A549 (cell line): Measurements from ENCODE around the gene TGFBRAP1. TPM values are rescaled to one million over a fixed set of nuclear protein-coding genes. Genes with fewer than 3 reads are reported as not detected.
"Not testable (repeated sequence)": the region's sequence is repeated elsewhere in the genome, so short reads cannot be mapped to it uniquely, and the experiment has no call there.

Source experiments
- ATAC-seq, 2 experiments: fragments of 200-7000 bp in 1 of 2; fragments of >200 bp in 1 of 2; cut with Nextera tagmentation in 1 of 2; cut with Tn5 transposase in 1 of 2; 3 replicates each; pipeline versions ENCODE4 v1.8.0 to v1.9.1; 2018 to 2020; ENCODE audit warnings: mild to moderate bottlenecking in 1 of 2, moderate library complexity in 1 of 2
- CTCF ChIA-PET: fragments of 300-600 bp; sonication (Branson Sonifier 250); formaldehyde crosslinking; extraction: SDS; loops from one replicate; lab custom pipeline; 2021; ENCODE audit warnings: antibody characterized with exemption, inconsistent platforms; lab: Yijun Ruan, JAX
- POLR2A ChIA-PET: fragments of 350-600 bp; formaldehyde crosslinking; extraction: SDS; loops from one replicate; lab custom pipeline; 2021; ENCODE audit warnings: antibody characterized with exemption, inconsistent platforms; lab: Yijun Ruan, JAX
- DNase-seq, 2 experiments: peaks; one replicate each; pipeline versions ENCODE4 v3.0.0 to v3.0.0-alpha.2; 2011 to 2016; ENCODE audit warnings: low read depth in 1 of 2, low spot score in 1 of 2
- FAIRE-seq: peaks from 2 replicates; lab custom pipeline; 2011; peaks lifted over from hg19 to GRCh38; lab: Jason Lieb, UNC
- H3K27ac ChIP-seq, 2 experiments: fragments of >200 bp; sonication (Bioruptor Twin); formaldehyde crosslinking; 3 replicates each; pipeline ENCODE4 v1.5.1; 2016 to 2017
- H3K4me1 ChIP-seq: fragments of >200 bp; sonication (Bioruptor Twin); formaldehyde crosslinking; 3 replicates; pipeline ENCODE4 v1.6.1; 2016
- H3K4me2 ChIP-seq: fragments of >200 bp; sonication (Bioruptor Twin); formaldehyde crosslinking; 3 replicates; pipeline ENCODE4 v1.6.1; 2016
- H3K4me3 ChIP-seq: fragments of >200 bp; sonication (Bioruptor Twin); formaldehyde crosslinking; 3 replicates; pipeline ENCODE4 v1.5.1; 2016
- H3K9me3 ChIP-seq: fragments of >200 bp; sonication (Bioruptor Twin); formaldehyde crosslinking; 3 replicates; pipeline ENCODE4 v1.6.1; 2016
- ATOH8 ChIP-seq: fragments of 250-450 bp; sonication (Bioruptor Pico); IDR thresholded peaks from 2 replicates; pipeline ENCODE4 v1.5.0; 2020; ENCODE audit warnings: low read depth, mild to moderate bottlenecking, moderate library complexity
- BHLHE40 ChIP-seq: IDR thresholded peaks from 2 replicates; pipeline ENCODE4 v1.6.1; 2012; ENCODE audit warnings: low read depth, low read length, inconsistent platforms
- CBX8 ChIP-seq: fragments of 200-600 bp; sonication (generic); IDR thresholded peaks from 2 replicates; pipeline ENCODE4 v1.6.1; 2016
- CEBPB ChIP-seq, 2 experiments: fragments of >200 bp in 1 of 2; sonication (Bioruptor Twin) in 1 of 2; formaldehyde crosslinking in 1 of 2; IDR thresholded peaks; 2 replicates each; pipeline ENCODE4 v1.6.1; 2012 to 2016
- CHD2 ChIP-seq: fragments of 150-350 bp; IDR thresholded peaks from 2 replicates; pipeline ENCODE4 v1.6.1; 2014; ENCODE audit warnings: low read length; ENCODE audit not compliant: partially characterized antibody
- EHMT2 ChIP-seq: fragments of 200-600 bp; sonication (generic); IDR thresholded peaks from 2 replicates; pipeline ENCODE4 v1.6.1; 2016; ENCODE audit warnings: antibody characterized with exemption, low read depth, mild to moderate bottlenecking, moderate library complexity
- EP300 ChIP-seq, 2 experiments: fragments of >200 bp; sonication (Bioruptor Twin); formaldehyde crosslinking; IDR thresholded peaks; 2 replicates in 1 of 2; 3 replicates in 1 of 2; pipeline ENCODE4 v1.6.1; 2016 to 2017
- FOSB ChIP-seq: fragments of 250-450 bp; sonication (Bioruptor Pico); IDR thresholded peaks from 2 replicates; pipeline ENCODE4 v1.5.0; 2020; ENCODE audit warnings: mild to moderate bottlenecking, moderate library complexity
- FOSL2 ChIP-seq, 2 experiments: fragments of 450-650 bp in 1 of 2; fragments of >200 bp in 1 of 2; sonication (Bioruptor Twin) in 1 of 2; formaldehyde crosslinking; IDR thresholded peaks; 2 replicates each; pipeline versions ENCODE4 v1.5.0 to v1.6.1; 2016 to 2020; ENCODE audit warnings: mild to moderate bottlenecking in 1 of 2, moderate library complexity in 1 of 2
- HDAC2 ChIP-seq: fragments of 200-600 bp; sonication (generic); IDR thresholded peaks from 2 replicates; pipeline ENCODE4 v1.6.1; 2016
- HES2 ChIP-seq: fragments of >200 bp; sonication (Bioruptor Twin); formaldehyde crosslinking; IDR thresholded peaks from 2 replicates; pipeline ENCODE4 v1.6.1; 2016
- HOXA7 ChIP-seq: fragments of 250-450 bp; sonication (Bioruptor Pico); IDR thresholded peaks from 2 replicates; pipeline ENCODE4 v1.5.0; 2020; ENCODE audit warnings: mild to moderate bottlenecking, moderate library complexity
- HOXB13 ChIP-seq: fragments of 250-450 bp; sonication (Bioruptor Pico); IDR thresholded peaks from 2 replicates; pipeline ENCODE4 v1.5.0; 2020; ENCODE audit warnings: low read depth, mild to moderate bottlenecking, moderate library complexity
- JUN ChIP-seq, 2 experiments: fragments of >200 bp; sonication (Bioruptor Twin); formaldehyde crosslinking; IDR thresholded peaks; 2 replicates in 1 of 2; 3 replicates in 1 of 2; pipeline ENCODE4 v1.6.1; 2016 to 2017
- KDM5A ChIP-seq: fragments of 200-600 bp; sonication (generic); IDR thresholded peaks from 2 replicates; pipeline ENCODE4 v1.6.1; 2016; ENCODE audit warnings: antibody characterized with exemption, mild to moderate bottlenecking
- MAFK ChIP-seq: fragments of 450-650 bp; IDR thresholded peaks from 2 replicates; pipeline ENCODE4 v1.6.1; 2014; ENCODE audit not compliant: partially characterized antibody
- MAZ ChIP-seq: fragments of 150-350 bp; IDR thresholded peaks from 2 replicates; pipeline ENCODE4 v1.6.1; 2014; ENCODE audit warnings: antibody characterized with exemption, low read depth, low read length, borderline replicate concordance
- MYC ChIP-seq: IDR thresholded peaks from 2 replicates; pipeline ENCODE4 v1.6.1; 2012; ENCODE audit warnings: mild to moderate bottlenecking, inconsistent platforms, low read length, improper control_type of control experiment, borderline replicate concordance
- NR3C1 ChIP-seq: fragments of >200 bp; sonication (Bioruptor Twin); formaldehyde crosslinking; IDR thresholded peaks from 3 replicates; pipeline ENCODE4 v1.6.1; 2017
- PHF8 ChIP-seq: fragments of 200-600 bp; sonication (generic); IDR thresholded peaks from 2 replicates; pipeline ENCODE4 v1.6.1; 2016; ENCODE audit warnings: low read depth, mild to moderate bottlenecking, antibody characterized with exemption, moderate library complexity, borderline replicate concordance
- POLR2AphosphoS2 ChIP-seq: conservative IDR thresholded peaks from 2 replicates; pipeline ENCODE4 v1.6.1; 2012; ENCODE audit warnings: low read length, improper control_type of control experiment, inconsistent platforms
- RARB ChIP-seq: fragments of 250-450 bp; sonication (Bioruptor Pico); IDR thresholded peaks from 2 replicates; pipeline ENCODE4 v1.8.0; 2021; ENCODE audit warnings: mild to moderate bottlenecking, moderate library complexity
- RCOR1 ChIP-seq: fragments of 150-350 bp; IDR thresholded peaks from 2 replicates; pipeline ENCODE4 v1.6.1; 2014; ENCODE audit warnings: antibody characterized with exemption, low read length, low read depth
- SREBF2 ChIP-seq: fragments of 450-650 bp; IDR thresholded peaks from 2 replicates; pipeline ENCODE4 v1.6.1; 2014; ENCODE audit warnings: mild to moderate bottlenecking, moderate library complexity
- TP53 ChIP-seq: fragments of 250-450 bp; sonication (Bioruptor Pico); IDR thresholded peaks from 2 replicates; pipeline ENCODE4 v1.5.0; 2021; ENCODE audit warnings: mild to moderate bottlenecking, moderate library complexity
- ZC3H11A ChIP-seq: fragments of 450-650 bp; IDR thresholded peaks from 2 replicates; pipeline ENCODE4 v1.6.1; 2014; ENCODE audit warnings: antibody characterized with exemption, mild to moderate bottlenecking
- ZNF302 ChIP-seq: fragments of 250-450 bp; sonication (Bioruptor Pico); IDR thresholded peaks from 2 replicates; pipeline ENCODE4 v1.9.0; 2021; ENCODE audit warnings: inconsistent platforms, mild to moderate bottlenecking, moderate library complexity
- WGBS: methylation state at CpG from one replicate; pipeline ENCODE4 v1.1.6; 2017; ENCODE audit errors: missing lambda C conversion rate; 5-methylcytosine and 5-hydroxymethylcytosine counted together
- polyA plus RNA-seq, 4 experiments: library from polyadenylated mRNA; depleted of rRNA in 3 of 4; stranded (reverse); fragments of >200 nt; fragmentation: RNase III in 1 of 4; extraction: RNeasy Plus Mini Kit Qiagen cat#74134 plus additional on column Dnase treatment in 1 of 4; gene quantifications; 2 replicates in 3 of 4; 3 replicates in 1 of 4; pipeline ENCODE4 v1.2.3, GENCODE V29; 2011 to 2017

TGFBRAP1 gene
- polyA plus RNA-seq, 2 of the 4 experiments (the other 2 are of a cell fraction) = 9.0 to 13.7 TPM

- 40% methylated on average over 2 of the region's 2 CpGs for WGBS
- POLR2A ChIA-PET = no interaction called here
- DNase-seq = no peak
- CTCF ChIA-PET = interaction anchor here (0.7 to 1.2 kb wide), 2 partner anchors 16 to 18 kb away, joined by 3 to 4 read pairs; no protein-coding TSS in a partner anchor
- H3K4me2 ChIP-seq = no peak overlapping the region
- H3K9me3 ChIP-seq = no peaks in the 10 kb centered on the region
- no peaks in the 10 kb centered on the region for H3K4me1 ChIP-seq
- TF ChIP-seq HES2 (no peak), FOSB (CRISPR knock-in tag) (no peak)
- no peak overlapping the region for H3K27ac ChIP-seq
- H3K4me3 ChIP-seq = no peak overlapping the region
- no peak for ATAC-seq
- FAIRE-seq = no peak
Observed at GRCh38 chr2:105255979-105256378, 73.6 kb downstream of the TGFBRAP1 start.

- TF ChIP-seq ZC3H11A (no peak), SREBF2 (no peak), POLR2AphosphoS2 (no peak), CEBPB (IDR thresholded peaks at IDR 0.05) (no peak), MYC (no peak), ATOH8 (CRISPR knock-in tag) (no peak), NR3C1 (no peak), KDM5A (no peak), TP53 (no peak), MAFK (no peak), HOXA7 (no peak), PHF8 (no peak), RCOR1 (no peak), CBX8 (no peak)
- TF ChIP-seq, all 56 proteins: peak for 0
- H3K27ac ChIP-seq = no peak overlapping the region
- no peak overlapping the region for H3K4me2 ChIP-seq
- no peak for ATAC-seq
- POLR2A ChIA-PET = no interaction called here
- no peaks in the 10 kb centered on the region for H3K4me1 ChIP-seq
- WGBS = 68% methylated on average over 5 of the region's 5 CpGs
- DNase-seq = no peak
- no peak for FAIRE-seq
- CTCF ChIA-PET = interaction anchor here (0.6 kb wide), 1 partner anchor 17 kb away, joined by 4 read pairs; no protein-coding TSS in a partner anchor
- H3K4me3 ChIP-seq = no peak overlapping the region
- H3K9me3 ChIP-seq = no peaks in the 10 kb centered on the region
Observed at GRCh38 chr2:105254531-105255210, 74.9 kb downstream of the TGFBRAP1 start.

GRCh38 chr2:105252271-105252670, 77.3 kb downstream of the TGFBRAP1 start:
- H3K4me2 ChIP-seq = no peak overlapping the region
- ATAC-seq = no peak
- TF ChIP-seq MAZ (no peak), HDAC2 (no peak), JUN (IDR thresholded peaks at IDR 0.05) (no peak), CHD2 (no peak), EHMT2 (no peak), HOXB13 (no peak), EP300 (IDR thresholded peaks at IDR 0.05) (no peak), RARB (no peak), ZNF302 (CRISPR knock-in tag) (no peak), BHLHE40 (no peak), FOSL2 (IDR thresholded peaks at IDR 0.05) (no peak), FOSL2 (CRISPR knock-in tag; IDR thresholded peaks at IDR 0.05) (no peak)
- TF ChIP-seq, all 56 proteins: peak for 0
- ChIA-PET POLR2A (no interaction called here), CTCF (no interaction called here)
- Histone ChIP-seq H3K9me3 (no peaks in the 10 kb centered on the region), H3K4me3 (no peak overlapping the region), H3K27ac (no peak overlapping the region), H3K4me1 (no peaks in the 10 kb centered on the region)
- WGBS = 83% methylated on average over 2 of the region's 2 CpGs
- no peak for DNase-seq
- FAIRE-seq = no peak

GRCh38 chr2:105251016-105251648, 78.4 kb downstream of the TGFBRAP1 start:
- FAIRE-seq, CTCF ChIA-PET, DNase-seq, H3K27ac ChIP-seq, H3K9me3 ChIP-seq, ATAC-seq, H3K4me1 ChIP-seq, H3K4me3 ChIP-seq, H3K4me2 ChIP-seq, POLR2A ChIA-PET: not testable (repeated sequence)
- WGBS = 88% methylated on average over 13 of the region's 43 CpGs
